Esophagus muscularis mucosa (tissue), 4 donors: ENCODE results near the gene SYNE4.

ENCODE experiments used
- CTCF ChIP-seq, 3 experiments: fragments of 200-600 bp in 2 of 3; fragments of 450-650 bp in 1 of 3; sonication (generic) in 2 of 3; IDR thresholded peaks; one replicate each; pipeline ENCODE4 v1.5.1; 2017 to 2019; ENCODE audit warnings: antibody characterized with exemption in 3 of 3, mild to moderate bottlenecking in 2 of 3, moderate library complexity in 1 of 3
- EP300 ChIP-seq: sonication (generic); formaldehyde crosslinking; IDR thresholded peaks from one replicate; pipeline ENCODE4 v1.6.1; 2017; ENCODE audit warnings: antibody characterized with exemption
- POLR2A ChIP-seq: fragments of 450-650 bp; IDR thresholded peaks from one replicate; pipeline ENCODE4 v1.6.1; 2017; ENCODE audit warnings: antibody characterized with exemption, moderate library complexity, mild to moderate bottlenecking, low read depth

DNA sequence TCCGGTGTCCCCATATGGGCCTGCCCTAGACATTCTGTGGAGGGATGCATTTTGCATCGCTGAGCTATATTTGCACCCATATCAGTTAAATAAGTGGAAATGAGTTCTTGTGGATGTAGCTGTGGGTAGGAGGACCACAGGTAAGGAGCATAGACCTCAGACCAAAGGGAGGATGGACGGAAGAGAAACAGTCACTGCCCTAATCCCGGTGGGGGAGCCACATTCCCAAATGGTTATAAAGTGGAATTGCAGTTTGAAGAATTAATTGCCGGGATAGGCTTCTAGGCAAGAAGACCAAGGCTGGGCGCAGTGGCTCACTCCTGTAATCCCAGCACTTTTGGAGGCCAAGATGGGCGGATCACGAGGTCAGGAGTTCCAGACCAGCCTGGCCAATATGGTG lies 11.8 kb downstream of the SYNE4 start:
- TF ChIP-seq CTCF (IDR thresholded peaks at IDR 0.05) (no peak), POLR2A (no peak), EP300 (no peak)
